IPS-20b (cell line): Measurements from ENCODE around the gene NSMF.
A peak's percentile ranks its signal among the peaks of the same experiment; 100 is the strongest.

ENCODE experiments used
- H3K27ac ChIP-seq: one replicate; pipeline ENCODE4 v1.5.1; 2013; ENCODE audit warnings: low read length
- H3K27me3 ChIP-seq: 2 replicates; pipeline ENCODE4 v1.6.1; 2013; ENCODE audit warnings: mild to moderate bottlenecking, low read length, inconsistent platforms; ENCODE audit not compliant: insufficient read depth
- H3K36me3 ChIP-seq: 2 replicates; pipeline ENCODE4 v1.6.1; 2013; ENCODE audit warnings: low read depth, mild to moderate bottlenecking, inconsistent platforms, low read length, moderate library complexity; ENCODE audit not compliant: insufficient read depth
- H3K4me1 ChIP-seq: 2 replicates; pipeline ENCODE4 v1.6.1; 2013; ENCODE audit warnings: mild to moderate bottlenecking, control low read depth, inconsistent platforms, low read length, moderate library complexity; ENCODE audit not compliant: insufficient read depth
- H3K4me3 ChIP-seq: 2 replicates; pipeline ENCODE4 v1.5.1; 2013; ENCODE audit warnings: mild to moderate bottlenecking, low read length, inconsistent platforms
- H3K9ac ChIP-seq: 2 replicates; pipeline ENCODE4 v1.6.1; 2013; ENCODE audit warnings: low read depth, mild to moderate bottlenecking, inconsistent platforms, low read length, moderate library complexity
- H3K9me3 ChIP-seq: 2 replicates; pipeline ENCODE4 v1.6.1; 2013; ENCODE audit warnings: mild to moderate bottlenecking, low read depth, low read length, inconsistent platforms; ENCODE audit not compliant: insufficient read depth

NSMF gene, protein sequence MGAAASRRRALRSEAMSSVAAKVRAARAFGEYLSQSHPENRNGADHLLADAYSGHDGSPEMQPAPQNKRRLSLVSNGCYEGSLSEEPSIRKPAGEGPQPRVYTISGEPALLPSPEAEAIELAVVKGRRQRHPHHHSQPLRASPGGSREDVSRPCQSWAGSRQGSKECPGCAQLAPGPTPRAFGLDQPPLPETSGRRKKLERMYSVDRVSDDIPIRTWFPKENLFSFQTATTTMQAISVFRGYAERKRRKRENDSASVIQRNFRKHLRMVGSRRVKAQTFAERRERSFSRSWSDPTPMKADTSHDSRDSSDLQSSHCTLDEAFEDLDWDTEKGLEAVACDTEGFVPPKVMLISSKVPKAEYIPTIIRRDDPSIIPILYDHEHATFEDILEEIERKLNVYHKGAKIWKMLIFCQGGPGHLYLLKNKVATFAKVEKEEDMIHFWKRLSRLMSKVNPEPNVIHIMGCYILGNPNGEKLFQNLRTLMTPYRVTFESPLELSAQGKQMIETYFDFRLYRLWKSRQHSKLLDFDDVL

DNA sequence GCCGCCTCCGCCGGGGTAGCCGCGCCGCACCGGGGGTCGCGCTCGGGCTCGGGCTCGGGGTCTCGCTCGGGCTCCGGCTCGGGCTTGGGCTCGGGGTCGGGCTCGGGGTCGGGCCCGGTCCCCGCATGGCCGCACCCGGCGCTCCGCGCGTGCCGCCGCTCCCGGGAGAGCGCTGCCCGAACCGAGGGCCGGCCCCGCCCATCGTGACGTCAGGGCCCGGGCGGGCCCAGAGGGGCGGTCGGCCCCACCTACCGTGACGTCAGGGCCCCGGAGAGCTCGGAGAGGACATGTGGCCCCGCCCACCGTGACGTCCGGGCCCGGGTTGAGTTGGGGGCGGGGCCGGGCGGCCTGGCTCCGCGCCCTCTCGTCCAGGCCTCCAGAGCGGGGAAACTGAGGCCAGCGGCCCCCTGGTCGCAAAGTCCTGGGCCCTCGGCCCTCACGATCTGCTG lies at the start of gene NSMF:
Gene NSMF (minus strand): TSS at position 183 of the 449 bp plus-strand sequence. CDS start 232 bp downstream, outside the sequence.
- peaks cover 10% of the 10 kb centered on the region for H3K4me1 ChIP-seq
- peak within 1 kb of the TSS; percentile 64 for H3K4me3 ChIP-seq
- peaks cover 28% of the 10 kb centered on the region for H3K27me3 ChIP-seq
- H3K9ac ChIP-seq, result peak within 1 kb of the TSS; percentile 41; the same call in 1 of the 2 replicates
- 0 out of 2 replicates have a peak, but pooled peaks cover 9% of the 10 kb centered on the region for H3K36me3 ChIP-seq
- H3K27ac ChIP-seq, result no peak within 1 kb of the TSS
- no peaks in the 10 kb centered on the region for H3K9me3 ChIP-seq

DNA sequence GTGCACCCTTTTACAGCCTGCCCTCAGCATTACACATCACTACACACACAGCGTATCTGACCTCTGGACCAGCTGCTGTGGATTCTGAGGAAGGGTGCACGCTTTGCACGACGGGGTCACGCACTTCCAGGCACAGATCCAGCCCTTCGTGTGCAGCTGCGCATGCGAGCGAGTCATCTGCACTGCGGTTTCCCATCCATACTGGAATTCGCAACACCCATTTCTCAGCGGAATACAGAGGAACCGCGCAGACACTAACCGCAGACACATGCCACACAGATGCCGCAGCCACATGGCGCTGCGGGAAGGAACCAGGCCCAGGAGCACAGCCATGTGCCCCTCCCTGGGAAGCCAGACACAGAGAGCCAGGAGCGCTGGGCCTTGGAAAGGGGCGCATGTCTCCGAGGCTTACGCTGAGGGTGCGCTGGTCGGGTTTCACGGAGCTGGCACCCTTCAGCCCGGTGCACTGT lies 47.6 kb upstream of the NSMF start:
- peaks cover 29% of the 10 kb centered on the region for H3K9me3 ChIP-seq
- H3K9ac ChIP-seq, result no peak overlapping the region
- H3K4me3 ChIP-seq, result no peak overlapping the region
- no peaks in the 10 kb centered on the region for H3K4me1 ChIP-seq
- no peak overlapping the region for H3K27ac ChIP-seq
- H3K36me3 ChIP-seq, result no peaks in the 10 kb centered on the region
- no peaks in the 10 kb centered on the region for H3K27me3 ChIP-seq

DNA sequence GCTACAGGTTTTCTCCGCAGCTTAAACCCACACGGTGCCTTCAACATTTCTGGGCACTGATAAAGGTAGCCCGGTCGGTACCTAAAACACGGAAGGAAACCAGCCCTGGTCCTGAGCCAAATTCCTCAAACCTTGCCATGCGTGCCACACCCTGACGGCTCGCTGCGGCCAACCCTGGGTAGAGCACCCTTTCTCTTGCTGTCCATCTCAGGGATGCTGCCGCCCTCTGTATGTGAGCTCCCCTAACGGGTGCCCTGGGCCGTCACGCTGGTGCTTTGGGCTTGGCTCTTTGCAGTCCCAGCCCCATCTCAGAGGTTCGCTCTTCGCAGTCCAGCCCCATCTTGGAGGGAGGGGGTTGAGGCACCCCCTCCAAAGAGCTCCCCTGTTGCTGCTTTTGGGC lies 47.1 kb upstream of the NSMF start:
- Histone ChIP-seq H3K4me1 (no peaks in the 10 kb centered on the region), H3K4me3 (no peak overlapping the region), H3K36me3 (no peaks in the 10 kb centered on the region), H3K27ac (no peak overlapping the region), H3K9ac (no peak overlapping the region), H3K27me3 (no peaks in the 10 kb centered on the region), H3K9me3 (peaks cover 33% of the 10 kb centered on the region)

DNA sequence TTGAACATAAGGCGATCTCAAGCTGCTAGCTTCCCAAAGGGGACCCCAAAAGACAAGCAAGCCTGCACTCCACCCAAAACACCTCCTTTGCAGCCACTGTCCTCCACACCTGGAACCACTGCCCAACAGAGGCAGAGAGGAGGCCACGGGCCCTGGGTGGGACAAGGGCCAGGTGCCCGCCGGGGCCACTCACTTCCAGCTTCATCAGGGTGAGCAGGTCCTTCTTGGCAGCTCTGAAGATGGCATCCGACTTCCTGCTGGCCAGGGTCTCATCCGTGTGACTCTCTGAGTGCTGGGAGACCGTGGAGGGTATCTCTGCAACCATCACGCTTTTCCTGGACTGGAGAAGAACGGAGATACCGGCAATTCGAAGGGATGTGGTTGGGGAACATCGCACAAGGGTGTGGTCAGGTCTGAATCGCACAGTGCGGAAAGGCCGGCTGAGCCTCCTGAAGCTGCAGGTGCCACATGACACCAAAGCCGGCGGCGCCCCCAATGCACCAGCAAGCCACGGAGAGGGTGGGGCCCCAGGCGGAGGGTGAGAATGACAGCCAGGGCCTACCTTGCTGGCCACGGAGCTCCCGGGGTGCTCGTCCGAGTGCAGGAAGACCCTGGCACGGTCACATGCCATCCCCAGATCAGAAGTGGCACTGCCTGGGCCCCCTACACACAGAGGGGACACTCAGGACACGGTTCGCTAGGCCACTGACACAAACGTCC lies 46.4 kb upstream of the NSMF start:
- Histone ChIP-seq H3K36me3 (no peaks in the 10 kb centered on the region), H3K4me3 (no peak overlapping the region), H3K9ac (no peak overlapping the region), H3K27ac (no peak overlapping the region), H3K27me3 (no peaks in the 10 kb centered on the region), H3K9me3 (peaks cover 36% of the 10 kb centered on the region), H3K4me1 (no peaks in the 10 kb centered on the region)

DNA sequence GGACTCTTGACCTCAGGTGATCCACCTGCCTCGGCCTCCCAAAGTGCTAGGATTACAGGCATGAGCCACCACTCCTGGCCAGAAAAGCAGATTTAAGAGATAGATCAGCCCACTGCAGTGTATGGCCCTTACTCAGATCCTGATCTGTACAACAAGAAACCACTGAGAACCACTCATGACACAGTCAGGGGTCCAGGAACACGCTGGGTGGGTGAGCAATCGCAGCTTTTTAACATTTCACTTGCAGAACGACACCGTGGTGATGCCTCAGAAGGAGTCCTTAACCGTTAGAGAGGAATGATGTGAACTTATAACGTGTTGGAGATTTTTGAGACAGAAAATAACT lies 45.3 kb upstream of the NSMF start:
- Histone ChIP-seq H3K27me3 (no peaks in the 10 kb centered on the region), H3K4me1 (no peaks in the 10 kb centered on the region), H3K36me3 (no peaks in the 10 kb centered on the region), H3K9ac (no peak overlapping the region), H3K9me3 (peaks cover 36% of the 10 kb centered on the region), H3K27ac (no peak overlapping the region), H3K4me3 (no peak overlapping the region)

DNA sequence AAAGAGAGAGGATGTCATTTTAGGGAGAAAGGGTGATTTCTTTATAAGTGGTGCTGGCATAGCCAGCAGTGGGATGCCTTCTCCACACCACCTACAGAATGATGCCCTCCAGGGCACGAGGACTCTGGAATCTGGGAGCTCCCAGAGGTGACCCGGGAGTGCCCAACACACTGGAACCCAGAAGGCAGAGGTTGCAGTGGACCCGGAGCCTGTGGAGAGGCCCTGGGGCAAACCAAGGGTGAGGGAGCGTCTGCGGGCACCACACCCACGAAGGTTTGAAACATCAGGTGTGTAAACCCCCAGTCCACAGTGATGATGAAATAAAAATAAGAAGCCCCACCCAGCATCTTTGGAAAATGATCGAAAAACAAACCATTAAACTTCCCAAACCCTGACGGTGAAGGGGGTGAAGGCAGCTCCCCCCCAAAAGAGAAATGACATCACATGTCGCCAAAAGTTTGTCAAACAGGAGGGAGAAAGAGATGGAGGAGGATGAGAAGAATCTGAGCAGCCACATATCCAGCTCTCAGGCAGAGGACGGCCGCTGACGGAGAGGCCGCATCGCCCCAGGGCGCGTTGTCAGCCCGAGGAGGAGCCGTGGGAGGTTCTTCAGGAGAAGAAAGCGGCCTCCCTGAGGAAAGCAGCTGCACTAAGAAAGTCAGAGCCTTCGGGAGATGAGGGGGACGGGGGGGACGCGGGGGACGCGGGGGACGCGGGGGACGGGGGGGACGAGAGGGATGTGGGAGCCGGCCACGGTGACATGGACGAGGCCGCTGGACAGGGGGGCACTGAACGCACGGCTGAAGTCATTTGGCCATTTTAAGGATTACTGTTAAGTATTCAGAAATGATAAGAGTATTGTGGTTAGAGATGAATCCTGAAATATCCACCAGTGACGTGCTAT lies 43.1 kb upstream of the NSMF start:
- no peaks in the 10 kb centered on the region for H3K27me3 ChIP-seq
- peaks cover 31% of the 10 kb centered on the region for H3K9me3 ChIP-seq
- no peak overlapping the region for H3K27ac ChIP-seq
- H3K36me3 ChIP-seq, result no peaks in the 10 kb centered on the region
- no peaks in the 10 kb centered on the region for H3K4me1 ChIP-seq
- H3K4me3 ChIP-seq, result no peak overlapping the region
- no peak overlapping the region for H3K9ac ChIP-seq

DNA sequence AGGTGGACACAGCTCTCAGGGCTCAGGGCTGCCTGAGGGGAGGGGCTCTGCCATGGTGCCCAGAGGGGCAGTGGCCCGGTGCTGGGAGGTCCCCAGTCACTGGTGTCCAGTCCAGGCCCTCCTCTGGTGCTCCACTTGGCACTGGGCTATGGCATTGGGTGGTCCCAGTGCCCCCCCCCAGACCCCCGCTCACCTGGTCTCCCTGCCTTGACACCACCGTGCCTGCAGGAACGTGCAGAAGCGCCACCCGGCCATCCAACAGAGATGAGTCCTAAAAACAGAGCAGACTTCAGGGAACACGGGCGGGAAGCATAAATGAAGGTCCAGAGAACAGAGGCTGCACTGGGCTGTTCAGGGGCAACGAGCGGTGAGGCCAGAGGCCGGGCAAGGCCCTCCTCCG lies 42.3 kb upstream of the NSMF start:
- Histone ChIP-seq H3K9ac (no peak overlapping the region), H3K9me3 (peaks cover 31% of the 10 kb centered on the region), H3K4me1 (no peaks in the 10 kb centered on the region), H3K27me3 (no peaks in the 10 kb centered on the region), H3K36me3 (no peaks in the 10 kb centered on the region), H3K4me3 (no peak overlapping the region), H3K27ac (no peak overlapping the region)

DNA sequence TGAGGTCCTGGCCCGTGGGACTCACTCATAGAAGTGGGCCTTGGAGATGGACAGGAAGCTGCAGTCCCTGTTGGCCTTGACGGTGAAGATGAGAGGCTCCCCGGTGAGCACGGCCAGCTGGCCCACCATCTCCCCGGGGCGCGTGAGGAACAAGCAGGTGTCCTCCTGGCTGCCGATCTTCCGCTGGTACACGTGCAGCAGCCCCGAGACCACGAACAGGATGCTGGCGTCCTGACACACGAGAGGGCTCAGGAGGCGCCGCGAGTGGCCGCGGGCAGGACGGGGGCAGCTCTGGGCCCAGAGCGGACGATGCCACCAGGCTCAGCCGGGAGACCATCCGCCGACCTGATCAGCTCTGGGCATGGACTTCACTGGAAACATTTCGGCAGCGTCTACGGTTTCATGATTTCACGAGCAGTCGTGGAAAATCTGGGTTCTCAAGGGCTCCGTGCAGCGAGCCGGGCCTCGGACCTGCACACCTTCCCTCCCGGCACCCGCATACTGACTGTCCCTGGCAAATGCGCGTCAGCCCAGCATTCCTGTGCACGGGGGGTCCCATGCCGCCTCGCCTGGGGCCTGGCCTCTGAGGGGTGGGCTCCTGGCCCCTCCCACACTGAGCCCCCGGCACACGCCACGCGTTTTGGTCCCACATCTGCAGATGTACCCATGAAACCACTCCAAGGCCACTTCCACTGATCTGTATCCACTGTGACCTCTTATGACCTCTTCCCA lies 41.7 kb upstream of the NSMF start:
- Histone ChIP-seq H3K4me3 (no peak overlapping the region), H3K4me1 (no peaks in the 10 kb centered on the region), H3K27ac (no peak overlapping the region), H3K36me3 (no peaks in the 10 kb centered on the region), H3K9me3 (peaks cover 31% of the 10 kb centered on the region), H3K27me3 (no peaks in the 10 kb centered on the region), H3K9ac (no peak overlapping the region)

DNA sequence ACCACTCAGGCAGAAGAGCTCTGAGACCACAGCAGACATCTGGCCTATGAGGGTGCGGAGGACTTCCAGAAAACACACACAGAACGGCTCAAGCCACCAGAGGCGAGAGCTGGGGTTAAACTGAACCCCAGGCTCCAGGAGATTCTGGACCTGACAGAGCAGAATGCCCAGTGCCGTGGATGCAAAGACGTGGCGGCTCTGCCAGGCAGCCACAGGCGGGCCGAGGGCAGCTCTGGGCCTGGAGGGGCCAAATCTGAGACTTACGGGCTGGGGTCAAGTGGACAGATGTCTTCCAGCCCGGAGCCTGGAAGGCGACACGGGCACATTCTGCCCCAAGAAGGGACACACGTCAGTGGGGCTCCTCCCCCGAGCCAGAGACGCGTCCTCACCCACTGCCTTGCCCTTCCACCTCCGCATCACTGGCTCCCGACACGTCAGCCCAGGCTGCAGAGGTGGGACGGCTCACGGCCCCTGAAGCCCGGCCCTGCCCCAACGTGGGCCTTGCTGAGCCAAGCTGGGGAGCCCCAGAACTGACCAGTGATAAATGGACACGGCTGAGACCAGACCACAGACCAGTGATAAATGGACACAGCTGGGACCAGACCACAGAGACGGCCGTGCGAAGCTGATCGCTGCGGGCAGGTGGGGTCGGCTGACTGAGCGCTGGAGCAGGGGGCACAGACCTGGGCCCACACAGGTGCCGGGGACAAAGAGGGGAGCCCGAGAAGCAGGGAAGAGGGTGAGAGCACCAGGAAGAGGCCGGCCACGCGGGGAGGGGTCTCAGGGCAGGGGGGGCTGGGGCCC lies 40.9 kb upstream of the NSMF start:
- no peaks in the 10 kb centered on the region for H3K36me3 ChIP-seq
- H3K9ac ChIP-seq, result no peak overlapping the region
- H3K4me1 ChIP-seq, result no peaks in the 10 kb centered on the region
- peaks cover 26% of the 10 kb centered on the region for H3K9me3 ChIP-seq
- H3K4me3 ChIP-seq, result no peak overlapping the region
- no peaks in the 10 kb centered on the region for H3K27me3 ChIP-seq
- H3K27ac ChIP-seq, result no peak overlapping the region

DNA sequence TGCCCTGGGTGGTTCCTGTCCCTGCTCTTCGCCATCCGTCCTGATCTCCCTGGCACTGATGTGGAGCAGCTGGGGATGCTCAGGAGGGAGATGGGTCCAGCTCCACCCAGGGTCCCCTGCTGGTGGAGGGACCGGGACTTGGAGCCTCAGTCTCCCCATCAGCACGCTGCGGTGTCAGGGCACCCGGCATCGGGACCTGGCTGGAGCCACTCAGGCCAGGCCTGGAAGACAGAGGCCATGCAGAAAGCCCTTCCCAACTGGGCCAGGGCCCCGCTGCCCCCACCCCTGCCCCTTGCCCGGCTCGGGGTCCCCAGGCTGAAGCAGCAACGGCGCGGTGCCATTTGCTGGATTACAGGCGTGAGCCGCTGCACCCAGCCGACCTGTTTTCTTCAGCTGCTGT lies 40.3 kb upstream of the NSMF start:
- Histone ChIP-seq H3K4me1 (no peaks in the 10 kb centered on the region), H3K27ac (no peak overlapping the region), H3K9ac (no peak overlapping the region), H3K4me3 (no peak overlapping the region), H3K9me3 (peaks cover 24% of the 10 kb centered on the region), H3K27me3 (no peaks in the 10 kb centered on the region), H3K36me3 (no peaks in the 10 kb centered on the region)
